ENCODE data around the gene ADAR.

DNA sequence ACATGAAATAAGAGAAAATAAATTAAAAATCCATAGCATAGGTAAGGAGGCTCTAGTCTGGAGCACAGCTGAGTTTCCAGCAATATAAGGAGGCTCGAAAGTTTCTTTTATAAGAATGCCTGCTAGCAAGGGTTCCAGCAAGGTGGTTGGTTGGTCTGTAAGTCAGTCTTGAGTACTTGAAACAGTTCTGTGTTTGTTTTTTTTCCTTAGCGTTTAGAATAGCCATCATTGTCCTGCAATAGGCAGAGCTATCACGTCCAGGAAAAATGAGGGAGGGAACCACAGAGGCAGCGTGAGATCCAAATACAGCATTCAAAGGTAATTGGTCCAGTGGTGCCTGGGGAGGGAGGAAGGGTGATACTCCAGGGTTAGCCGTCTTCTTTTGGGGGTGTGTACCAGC, 57.9 kb downstream of the ADAR start:
- TF ChIP-seq, protein P1, sequence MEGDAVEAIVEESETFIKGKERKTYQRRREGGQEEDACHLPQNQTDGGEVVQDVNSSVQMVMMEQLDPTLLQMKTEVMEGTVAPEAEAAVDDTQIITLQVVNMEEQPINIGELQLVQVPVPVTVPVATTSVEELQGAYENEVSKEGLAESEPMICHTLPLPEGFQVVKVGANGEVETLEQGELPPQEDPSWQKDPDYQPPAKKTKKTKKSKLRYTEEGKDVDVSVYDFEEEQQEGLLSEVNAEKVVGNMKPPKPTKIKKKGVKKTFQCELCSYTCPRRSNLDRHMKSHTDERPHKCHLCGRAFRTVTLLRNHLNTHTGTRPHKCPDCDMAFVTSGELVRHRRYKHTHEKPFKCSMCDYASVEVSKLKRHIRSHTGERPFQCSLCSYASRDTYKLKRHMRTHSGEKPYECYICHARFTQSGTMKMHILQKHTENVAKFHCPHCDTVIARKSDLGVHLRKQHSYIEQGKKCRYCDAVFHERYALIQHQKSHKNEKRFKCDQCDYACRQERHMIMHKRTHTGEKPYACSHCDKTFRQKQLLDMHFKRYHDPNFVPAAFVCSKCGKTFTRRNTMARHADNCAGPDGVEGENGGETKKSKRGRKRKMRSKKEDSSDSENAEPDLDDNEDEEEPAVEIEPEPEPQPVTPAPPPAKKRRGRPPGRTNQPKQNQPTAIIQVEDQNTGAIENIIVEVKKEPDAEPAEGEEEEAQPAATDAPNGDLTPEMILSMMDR (IDR thresholded peaks at IDR 0.05; ENCODE audit: borderline replicate concordance, extremely low read depth, low read length, poor library complexity, severe bottlenecking), result no peak
- TF ChIP-seq EZH2 (IDR thresholded peaks at IDR 0.05; ENCODE audit: borderline replicate concordance, low read depth, low read length, severe bottlenecking), result no peak

Data from DND-41 (cell line).